Subcutaneous abdominal adipose tissue (tissue), 5 donors: ENCODE results near the gene DAPK2.
A peak's percentile ranks its signal among the peaks of the same experiment; 100 is the strongest.
"Not testable (repeated sequence)": the region's sequence is repeated elsewhere in the genome, so short reads cannot be mapped to it uniquely, and the experiment has no call there.

ENCODE experiments used
- H3K27ac ChIP-seq: one replicate; pipeline ENCODE4 v1.7.0; 2013; ENCODE audit warnings: low read depth, mild to moderate bottlenecking, inconsistent platforms, low read length, moderate library complexity
- H3K27me3 ChIP-seq, 5 donors: one replicate each; pipeline ENCODE4 v1.7.0; 2013; ENCODE audit warnings: low read length in 5 of 5, inconsistent platforms in 1 of 5; ENCODE audit not compliant: control insufficient read depth in 5 of 5, insufficient read depth in 4 of 5
- H3K36me3 ChIP-seq, 5 donors: one replicate each; pipeline ENCODE4 v1.7.0; 2013; ENCODE audit warnings: low read length in 5 of 5; ENCODE audit not compliant: control insufficient read depth in 5 of 5, insufficient read depth in 5 of 5
- H3K4me1 ChIP-seq, 5 donors: one replicate each; pipeline ENCODE4 v1.7.0; 2013; ENCODE audit warnings: low read length in 5 of 5, mild to moderate bottlenecking in 3 of 5, moderate library complexity in 1 of 5; ENCODE audit not compliant: control insufficient read depth in 5 of 5, insufficient read depth in 5 of 5
- H3K4me3 ChIP-seq, 5 donors: one replicate each; pipeline ENCODE4 v1.7.0; 2013; ENCODE audit warnings: low read length in 5 of 5, low read depth in 1 of 5
- H3K9ac ChIP-seq, 5 donors: one replicate each; pipeline ENCODE4 v1.7.0; 2013; ENCODE audit warnings: low read length in 5 of 5, mild to moderate bottlenecking in 4 of 5, moderate library complexity in 3 of 5
- H3K9me3 ChIP-seq, 5 donors: one replicate each; pipeline ENCODE4 v1.7.0; 2013; ENCODE audit warnings: low read length in 5 of 5; ENCODE audit not compliant: control insufficient read depth in 5 of 5
- donor health status: healthy.
- donor health status: healthy.
- donor health status: healthy.
- donor health status: healthy.
- donor health status: healthy.

DAPK2 gene

GRCh38 chr15:63902671-63903035 is 143.6 kb downstream of the DAPK2 start:
- no peak overlapping the region for H3K4me3 ChIP-seq
- H3K9me3 ChIP-seq = no peaks in the 10 kb centered on the region
- peak overlapping the region; percentile 70 for H3K27ac ChIP-seq
- peaks cover 10 to 64% (median 62%) of the 10 kb centered on the region in 5 donors for H3K4me1 ChIP-seq
- H3K36me3 ChIP-seq = peaks cover 0 to 4% (median under 1%) of the 10 kb centered on the region in 5 donors
- H3K9ac ChIP-seq = no peak overlapping the region
- H3K27me3 ChIP-seq = no peaks in the 10 kb centered on the region

DNA sequence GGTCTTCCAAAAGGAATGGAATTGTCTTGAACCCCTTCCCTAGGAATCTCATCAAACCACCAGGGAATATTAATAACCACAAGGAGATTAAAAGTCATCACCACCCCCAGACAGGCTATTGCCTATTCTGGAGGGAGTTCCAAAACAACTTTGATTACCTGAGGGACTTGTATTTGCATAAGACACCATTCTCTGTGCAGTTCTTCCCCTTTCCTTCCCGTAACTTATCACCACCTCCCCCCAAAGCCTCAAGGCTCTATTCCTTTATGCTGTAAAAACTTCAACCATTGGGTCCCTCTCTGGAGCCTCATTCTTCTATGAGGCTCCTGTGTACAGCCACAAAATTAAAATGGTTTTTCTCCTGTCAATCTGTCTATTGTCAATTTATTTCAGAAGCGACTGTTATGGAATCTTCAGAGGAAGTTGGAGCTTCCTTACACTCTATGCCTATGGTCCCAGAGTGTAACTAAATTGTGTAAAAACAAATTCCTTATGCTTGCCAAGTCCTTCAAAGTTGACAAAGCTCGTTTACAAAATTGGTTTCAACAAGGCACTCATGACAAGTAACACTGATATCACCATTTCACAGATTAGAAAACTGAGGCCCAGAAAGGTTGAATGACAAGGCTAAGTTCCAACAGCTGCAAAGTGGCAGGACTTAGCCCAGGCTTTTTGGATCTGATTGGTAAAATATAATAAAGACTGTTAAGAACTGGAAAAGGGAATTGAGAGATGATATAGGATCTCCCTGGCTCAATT is 144.2 kb downstream of the DAPK2 start:
- no peaks in the 10 kb centered on the region for H3K27me3 ChIP-seq
- H3K4me1 ChIP-seq = peaks cover 10 to 69% (median 68%) of the 10 kb centered on the region in 5 donors
- H3K9me3 ChIP-seq = no peaks in the 10 kb centered on the region
- no peak overlapping the region for H3K4me3 ChIP-seq
- H3K36me3 ChIP-seq = no peaks in the 10 kb centered on the region
- H3K9ac ChIP-seq = no peak overlapping the region
- peak overlapping the region; percentile 70 for H3K27ac ChIP-seq

GRCh38 chr15:63900306-63900705 is 146.0 kb downstream of the DAPK2 start:
- Histone ChIP-seq H3K9ac (peak overlapping the region in 1 of 5 donors; percentile 13), H3K4me1 (peaks cover 10 to 68% (median 66%) of the 10 kb centered on the region in 5 donors)

DNA sequence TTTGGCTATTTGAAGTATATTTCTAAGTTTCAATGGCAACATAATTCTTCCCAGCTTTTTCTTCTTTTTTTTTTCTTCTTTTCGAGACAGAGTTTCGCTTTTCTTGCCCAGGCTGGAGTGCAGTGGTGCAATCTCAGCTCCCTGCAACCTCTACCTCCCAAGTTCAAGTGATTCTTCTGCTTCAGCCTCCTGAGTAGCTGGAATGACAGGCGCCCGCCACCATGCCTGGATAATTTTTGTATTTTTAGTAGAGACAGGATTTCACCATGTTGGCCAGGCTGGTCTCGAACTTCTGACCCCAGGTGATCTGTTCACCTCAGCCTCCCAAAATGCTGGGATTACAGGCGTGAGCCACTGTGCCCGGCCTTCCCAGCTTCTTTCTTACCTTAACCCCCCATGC is 146.7 kb downstream of the DAPK2 start:
- not testable (repeated sequence) for H3K27me3 ChIP-seq, H3K9me3 ChIP-seq, H3K9ac ChIP-seq, H3K36me3 ChIP-seq
- Histone ChIP-seq H3K4me1 (peaks cover 10 to 66% (median 65%) of the 10 kb centered on the region in 5 donors), H3K4me3 (peak overlapping the region in 1 of 5 donors; percentile 11), H3K27ac (peak overlapping the region; percentile 38)

More at GRCh38 chr15:63900306-63900705, 146.0 kb downstream of the DAPK2 start:
- Histone ChIP-seq H3K4me3 (no peak overlapping the region), H3K9me3 (no peaks in the 10 kb centered on the region), H3K27me3 (no peaks in the 10 kb centered on the region), H3K36me3 (no peaks in the 10 kb centered on the region), H3K27ac (peak overlapping the region; percentile 38)

DNA sequence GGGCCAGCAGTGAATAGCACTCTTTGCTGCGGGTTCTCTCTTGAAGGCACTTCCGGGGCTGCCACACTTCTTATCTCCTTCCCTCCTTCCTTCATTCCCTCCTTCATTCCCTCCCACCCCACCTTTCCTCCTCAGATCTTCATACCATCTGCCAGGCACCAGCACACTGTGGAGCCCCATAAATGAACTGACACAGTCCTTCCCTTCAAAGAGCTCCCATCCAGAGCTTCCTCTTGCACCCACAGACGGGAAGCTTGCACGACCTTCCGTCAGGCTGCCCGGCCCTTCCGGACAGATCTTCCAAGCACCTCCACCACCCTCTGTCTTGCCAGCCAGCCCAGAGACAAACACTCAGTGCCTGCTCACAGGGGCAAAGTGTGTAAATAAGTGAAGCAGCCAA is 147.1 kb downstream of the DAPK2 start:
- no peaks in the 10 kb centered on the region for H3K9me3 ChIP-seq
- H3K27ac ChIP-seq = peak overlapping the region; percentile 38
- H3K4me3 ChIP-seq = peak overlapping the region in 1 of 5 donors; percentile 11
- no peaks in the 10 kb centered on the region for H3K27me3 ChIP-seq
- peaks cover 10 to 66% (median 65%) of the 10 kb centered on the region in 5 donors for H3K4me1 ChIP-seq
- no peak overlapping the region for H3K9ac ChIP-seq
- H3K36me3 ChIP-seq = no peaks in the 10 kb centered on the region

GRCh38 chr15:63896336-63897115 is 149.8 kb downstream of the DAPK2 start:
- no peaks in the 10 kb centered on the region for H3K36me3 ChIP-seq
- H3K27ac ChIP-seq = peak overlapping the region; percentile 38
- peak overlapping the region in 3 of 5 donors; percentile 26 to 52 (median 46) for H3K9ac ChIP-seq
- no peaks in the 10 kb centered on the region for H3K9me3 ChIP-seq
- peaks cover 9 to 68% (median 54%) of the 10 kb centered on the region in 5 donors for H3K4me1 ChIP-seq
- peak overlapping the region in 1 of 5 donors; percentile 12 for H3K4me3 ChIP-seq
- no peaks in the 10 kb centered on the region for H3K27me3 ChIP-seq

DNA sequence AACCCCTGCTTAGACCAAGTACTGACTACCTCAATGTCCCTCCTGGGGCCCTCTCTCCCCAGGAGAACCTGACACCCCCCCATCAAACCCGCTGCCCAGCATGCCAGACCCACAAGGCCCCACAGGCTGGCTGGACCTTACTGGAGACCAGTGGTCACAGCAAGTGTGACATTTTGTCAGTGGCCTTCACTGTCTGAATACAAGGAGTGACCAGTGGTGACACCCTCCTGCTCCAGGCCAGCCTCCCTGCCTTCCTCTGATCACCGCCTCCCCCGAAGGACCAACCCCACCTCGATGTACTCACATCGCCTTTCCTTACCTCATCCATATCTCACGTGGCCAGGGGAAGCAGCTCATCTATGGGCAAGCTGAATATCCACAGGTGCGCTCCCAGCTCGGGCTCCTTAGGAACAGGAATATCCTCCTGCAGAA is 150.5 kb downstream of the DAPK2 start:
- H3K4me1 ChIP-seq = peaks cover 8 to 70% (median 55%) of the 10 kb centered on the region in 5 donors
- peak overlapping the region; percentile 38 for H3K27ac ChIP-seq

DNA sequence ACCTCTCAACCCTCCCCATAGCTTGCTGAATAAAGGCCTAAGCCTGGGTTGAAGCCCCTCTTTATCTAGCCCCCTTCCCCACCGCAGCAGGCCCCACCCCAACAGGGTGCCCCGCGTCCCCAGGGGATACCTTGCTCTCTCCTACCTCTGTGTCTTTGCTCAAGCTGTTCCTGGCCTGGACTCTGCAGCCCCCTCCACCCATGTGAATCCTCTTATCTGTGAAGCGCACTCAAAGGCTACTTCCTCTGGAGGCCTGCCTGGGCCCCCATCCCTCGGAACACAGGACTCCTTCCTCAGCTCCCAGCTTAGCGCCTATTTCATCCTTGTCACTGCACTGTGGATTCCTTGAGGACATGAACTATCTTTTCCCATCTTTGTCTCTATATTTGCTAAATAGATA is 151.1 kb downstream of the DAPK2 start:
- H3K27ac ChIP-seq = no peak overlapping the region
- peaks cover 8 to 64% (median 51%) of the 10 kb centered on the region in 5 donors for H3K4me1 ChIP-seq
- no peak overlapping the region for H3K4me3 ChIP-seq
- H3K36me3 ChIP-seq = no peaks in the 10 kb centered on the region
- H3K9ac ChIP-seq = no peak overlapping the region
- no peaks in the 10 kb centered on the region for H3K9me3 ChIP-seq
- no peaks in the 10 kb centered on the region for H3K27me3 ChIP-seq

More for the DNA sequence above, 150.5 kb downstream of the DAPK2 start:
- peak overlapping the region in 1 of 5 donors; percentile 26 for H3K9ac ChIP-seq
- no peaks in the 10 kb centered on the region for H3K9me3 ChIP-seq
- H3K27me3 ChIP-seq = no peaks in the 10 kb centered on the region
- no peak overlapping the region for H3K4me3 ChIP-seq
- H3K36me3 ChIP-seq = no peaks in the 10 kb centered on the region

DNA sequence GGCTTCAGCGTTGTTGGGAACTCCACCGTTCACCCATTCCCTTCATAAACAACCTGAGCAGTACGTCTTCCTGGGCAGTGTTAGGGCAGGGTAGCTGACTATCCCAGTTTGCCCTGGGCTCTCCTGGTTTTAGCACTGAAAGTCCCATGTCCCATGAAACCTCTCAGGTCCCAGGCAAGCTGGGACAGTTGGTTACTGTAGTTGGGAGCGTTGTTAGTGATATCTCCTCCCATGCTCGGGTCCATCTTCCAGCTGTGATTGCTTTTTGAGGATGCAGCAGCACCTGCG is 151.7 kb downstream of the DAPK2 start:
- no peaks in the 10 kb centered on the region for H3K36me3 ChIP-seq
- peak overlapping the region in 1 of 5 donors; percentile 24 for H3K9ac ChIP-seq
- H3K4me3 ChIP-seq = no peak overlapping the region
- peaks cover 8 to 60% (median 45%) of the 10 kb centered on the region in 5 donors for H3K4me1 ChIP-seq
- H3K27ac ChIP-seq = no peak overlapping the region
- no peaks in the 10 kb centered on the region for H3K9me3 ChIP-seq
- no peaks in the 10 kb centered on the region for H3K27me3 ChIP-seq
